Endothelial cell of umbilical vein (primary cell): Measurements from ENCODE around the gene TMOD2. TPM values are rescaled to one million over a fixed set of nuclear protein-coding genes. Genes with fewer than 3 reads are reported as not detected.

ENCODE experiments used
- BruUV-seq: library from RNA; stranded (reverse); fragments of 400-500 nt; replicated peaks from 2 replicates; lab custom pipeline; 2021; lab: Mats Ljungman, UMichigan
- CTCF ChIA-PET: fragments of 300-600, 350-600 bp; sonication (Branson Sonifier 250); formaldehyde crosslinking; loops from one replicate; lab custom pipeline; 2021; ENCODE audit warnings: antibody characterized with exemption, inconsistent platforms; lab: Charles Lee
- POLR2A ChIA-PET: fragments of 300-600, 350-600 bp; sonication (Branson Sonifier 250); formaldehyde crosslinking; loops from one replicate; lab custom pipeline; 2021; ENCODE audit warnings: antibody characterized with exemption, inconsistent platforms; lab: Charles Lee
- DNase-seq: peaks from one replicate; pipeline ENCODE4 v3.0.0-alpha.2; 2011; ENCODE audit warnings: low read depth, low spot score
- FAIRE-seq: peaks from 2 replicates; lab custom pipeline; 2011; peaks lifted over from hg19 to GRCh38; lab: Jason Lieb, UNC
- H2AFZ ChIP-seq: 2 replicates; pipeline ENCODE4 v1.6.0; 2012; ENCODE audit warnings: low read depth, low read length, control low read depth, inconsistent platforms
- H3K27ac ChIP-seq: 2 replicates; pipeline ENCODE4 v1.5.1; 2011; ENCODE audit warnings: low read depth, mild to moderate bottlenecking, control low read depth, low read length, moderate library complexity; ENCODE audit not compliant: insufficient read depth
- H3K27me3 ChIP-seq, 2 experiments: 2 replicates each; pipeline versions ENCODE4 v1.6.0 to v1.6.1; 2011; ENCODE audit warnings: low read length in 2 of 2, mixed read lengths in 1 of 2; ENCODE audit not compliant: control insufficient read depth in 2 of 2, insufficient read depth in 2 of 2
- H3K36me3 ChIP-seq, 2 experiments: 2 replicates in 1 of 2; 3 replicates in 1 of 2; pipeline ENCODE4 v1.5.1; 2011; ENCODE audit warnings: low read length in 2 of 2, mild to moderate bottlenecking in 1 of 2, moderate library complexity in 1 of 2; ENCODE audit not compliant: control insufficient read depth in 2 of 2, insufficient read depth in 2 of 2; ENCODE audit errors: extremely low read depth in 1 of 2
- H3K4me1 ChIP-seq: 3 replicates; pipeline ENCODE4 v1.5.1; 2011; ENCODE audit warnings: mild to moderate bottlenecking, low read length; ENCODE audit not compliant: control insufficient read depth, insufficient read depth; ENCODE audit errors: extremely low read depth
- H3K4me2 ChIP-seq: 2 replicates; pipeline ENCODE4 v1.6.1; 2011; ENCODE audit warnings: low read length, control low read depth, mixed read lengths; ENCODE audit not compliant: insufficient read depth
- H3K4me3 ChIP-seq, 3 experiments: fragments of 200-600 bp in 1 of 3; sonication (generic), shearing (Covaris generic) in 1 of 3; replicated peaks in 1 of 3; 2 replicates each; pipeline ENCODE4 v1.5.1; 2011 to 2016; ENCODE audit warnings: control low read depth in 3 of 3, low read length in 3 of 3, mild to moderate bottlenecking in 2 of 3, inconsistent platforms in 1 of 3, low read depth in 1 of 3, moderate library complexity in 1 of 3; ENCODE audit not compliant: insufficient read depth in 1 of 3
- H3K79me2 ChIP-seq: 2 replicates; pipeline ENCODE4 v1.6.0; 2012; ENCODE audit warnings: low read length, inconsistent platforms; ENCODE audit not compliant: control insufficient read depth, insufficient read depth
- H3K9ac ChIP-seq: replicated peaks from 2 replicates; pipeline ENCODE3; 2011; ENCODE audit warnings: low read length, control low read depth; ENCODE audit not compliant: insufficient read depth; ENCODE audit errors: extremely low read depth
- H3K9me1 ChIP-seq: replicated peaks from 3 replicates; pipeline ENCODE4 v1.6.0; 2011; ENCODE audit warnings: mild to moderate bottlenecking, low read length; ENCODE audit not compliant: control insufficient read depth, insufficient read depth; ENCODE audit errors: extremely low read depth
- H3K9me3 ChIP-seq: replicated peaks from 2 replicates; pipeline ENCODE4 v1.5.1; 2012; ENCODE audit warnings: low read length, inconsistent platforms; ENCODE audit not compliant: control insufficient read depth, insufficient read depth
- H4K20me1 ChIP-seq: replicated peaks from 2 replicates; pipeline ENCODE3; 2011; ENCODE audit warnings: mild to moderate bottlenecking, low read length; ENCODE audit not compliant: control insufficient read depth, insufficient read depth; ENCODE audit errors: extremely low read depth
- EZH2 ChIP-seq: IDR thresholded peaks from 2 replicates; pipeline ENCODE4 v1.6.1; 2012; ENCODE audit warnings: borderline replicate concordance, low read depth, mild to moderate bottlenecking, moderate library complexity, low read length, inconsistent platforms; ENCODE audit not compliant: severe bottlenecking
- MYC ChIP-seq: IDR thresholded peaks from one replicate; pipeline ENCODE4 v1.6.1; 2011; ENCODE audit warnings: mild to moderate bottlenecking, low read depth, low read length
- dilution Hi-C: fragments of 300-500 bp; cut with MboI; formaldehyde crosslinking; loops from one replicate; pipeline ENCODE4 v1.15.0; 2019; ENCODE audit warnings: low sequenced_read_pairs; ENCODE audit not compliant: extremely low pct_ligation_motif_present
- intact Hi-C: fragments of 100-400 bp; cut with micrococcal nuclease; formaldehyde crosslinking; loops from one replicate; pipeline ENCODE4 v1.10.0; 2022
- polyA plus RNA-seq, 4 experiments: library from polyadenylated mRNA; depleted of rRNA in 3 of 4; stranded (reverse) in 3 of 4; unstranded in 1 of 4; fragments of >200 nt; gene quantifications; 2 replicates each; pipeline versions ENCODE4 v1.2.1 to v1.2.3, GENCODE V29; 2011 to 2012; ENCODE audit warnings: missing spikeins in 1 of 4
- total RNA-seq: library from RNA; stranded (reverse); gene quantifications from 2 replicates; pipeline ENCODE4 v1.2.3, GENCODE V29; 2021
- TF ChIP-seq, protein P1 (sequence below), 2 donors: IDR thresholded peaks; 1 replicate in 1 of 2; 2 replicates in 1 of 2; pipeline ENCODE4 v1.5.1; 2011; ENCODE audit warnings: low read length in 2 of 2, mild to moderate bottlenecking in 2 of 2, moderate library complexity in 2 of 2, control low read depth in 1 of 2, inconsistent platforms in 1 of 2, low read depth in 1 of 2; ENCODE audit not compliant: insufficient read depth in 1 of 2; ENCODE audit errors: extremely low read depth in 1 of 2

TMOD2 gene
- total and polyA plus RNA-seq, 2 donors (not counting 3 experiments of a cell fraction or from before 2014, with no cell fraction given), result 0.46 to 2.7 TPM

DNA sequence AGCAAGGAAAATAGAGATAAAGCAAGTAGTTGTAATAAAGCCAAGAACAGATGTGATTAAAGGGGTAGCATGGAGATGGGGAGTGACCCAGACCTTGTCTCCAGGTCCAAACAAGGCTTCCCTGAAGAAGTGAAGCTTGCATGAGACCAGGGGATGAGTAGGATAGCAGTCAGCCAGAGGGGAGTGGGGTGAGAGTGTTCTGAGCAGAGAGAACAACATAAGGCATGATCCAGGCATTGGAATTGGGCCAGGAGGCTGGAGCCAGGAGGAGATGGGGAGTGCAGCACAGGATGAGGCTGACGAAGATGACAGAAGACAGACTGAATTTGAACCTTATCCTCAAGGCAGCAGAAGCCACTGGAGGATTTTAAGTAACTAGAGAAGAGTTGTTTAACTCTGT, 7.2 kb downstream of the TMOD2 start:
- no TSS peak for BruUV-seq
- Histone ChIP-seq H3K4me3 (no peak overlapping the region), H3K9ac (no peak overlapping the region), H3K9me3 (no peaks in the 10 kb centered on the region), H2AFZ (no peak overlapping the region), H3K27ac (no peak overlapping the region), H3K36me3 (no peaks in the 10 kb centered on the region), H3K27me3 (peaks cover 23 to 27% of the 10 kb centered on the region in 2 experiments), H3K4me2 (no peak overlapping the region), H3K9me1 (no peaks in the 10 kb centered on the region), H3K4me1 (no peaks in the 10 kb centered on the region), H4K20me1 (no peaks in the 10 kb centered on the region), H3K79me2 (no peaks in the 10 kb centered on the region)
- DNase-seq, result no peak
- intact Hi-C loops, result no loop called here
- ChIA-PET POLR2A (no interaction called here), CTCF (interaction anchor here (2.8 to 5.3 kb wide), 2 partner anchors 18 to 109 kb away, joined by 15 to 42 read pairs; no protein-coding TSS in a partner anchor)
- no peak for FAIRE-seq
- dilution Hi-C loops, result no loop called here
- no peak for TF ChIP-seq EZH2

DNA sequence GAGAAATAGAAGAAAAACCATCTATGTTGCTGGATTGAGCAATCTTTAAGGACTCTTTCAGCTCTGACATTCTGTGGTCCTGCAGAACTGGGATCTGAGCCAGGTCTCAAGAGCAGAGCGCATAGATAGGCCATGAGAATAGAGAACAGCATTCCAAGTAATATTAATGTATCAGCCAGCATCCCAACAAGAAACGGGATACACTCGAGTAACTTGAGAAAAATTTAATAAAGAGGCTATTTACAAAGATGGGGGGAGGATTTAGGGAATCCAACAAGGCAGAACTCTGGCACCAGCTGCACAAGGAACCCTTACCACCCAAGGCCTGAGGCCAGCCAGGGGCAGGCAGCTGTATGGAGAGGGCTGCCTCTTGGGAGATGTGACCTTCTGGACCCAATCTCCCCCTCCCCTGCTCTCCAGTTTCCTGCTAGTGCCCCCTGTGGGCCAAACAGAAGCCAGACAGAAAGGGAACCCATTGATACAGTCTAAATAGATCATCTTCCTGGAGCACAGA, 8.2 kb downstream of the TMOD2 start:
- no peak overlapping the region for H3K27ac ChIP-seq
- intact Hi-C loops (no loop called here), dilution Hi-C loops (no loop called here)
- no peak overlapping the region for H3K4me3 ChIP-seq
- no peak for DNase-seq
- H3K4me2 ChIP-seq, result no peak overlapping the region
- H4K20me1 ChIP-seq, result no peaks in the 10 kb centered on the region
- H2AFZ ChIP-seq, result no peak overlapping the region
- H3K4me1 ChIP-seq, result no peaks in the 10 kb centered on the region
- POLR2A ChIA-PET, result no interaction called here
- TF ChIP-seq, protein P1, sequence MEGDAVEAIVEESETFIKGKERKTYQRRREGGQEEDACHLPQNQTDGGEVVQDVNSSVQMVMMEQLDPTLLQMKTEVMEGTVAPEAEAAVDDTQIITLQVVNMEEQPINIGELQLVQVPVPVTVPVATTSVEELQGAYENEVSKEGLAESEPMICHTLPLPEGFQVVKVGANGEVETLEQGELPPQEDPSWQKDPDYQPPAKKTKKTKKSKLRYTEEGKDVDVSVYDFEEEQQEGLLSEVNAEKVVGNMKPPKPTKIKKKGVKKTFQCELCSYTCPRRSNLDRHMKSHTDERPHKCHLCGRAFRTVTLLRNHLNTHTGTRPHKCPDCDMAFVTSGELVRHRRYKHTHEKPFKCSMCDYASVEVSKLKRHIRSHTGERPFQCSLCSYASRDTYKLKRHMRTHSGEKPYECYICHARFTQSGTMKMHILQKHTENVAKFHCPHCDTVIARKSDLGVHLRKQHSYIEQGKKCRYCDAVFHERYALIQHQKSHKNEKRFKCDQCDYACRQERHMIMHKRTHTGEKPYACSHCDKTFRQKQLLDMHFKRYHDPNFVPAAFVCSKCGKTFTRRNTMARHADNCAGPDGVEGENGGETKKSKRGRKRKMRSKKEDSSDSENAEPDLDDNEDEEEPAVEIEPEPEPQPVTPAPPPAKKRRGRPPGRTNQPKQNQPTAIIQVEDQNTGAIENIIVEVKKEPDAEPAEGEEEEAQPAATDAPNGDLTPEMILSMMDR (IDR thresholded peaks at IDR 0.05; ENCODE audit: extremely low read depth in 1 of 2, insufficient read depth in 1 of 2, low read depth in 1 of 2, low read length in 2 of 2), result peak; percentile 5 to 12
- TF ChIP-seq MYC, result no peak
- H3K36me3 ChIP-seq, result no peaks in the 10 kb centered on the region
- H3K79me2 ChIP-seq, result no peaks in the 10 kb centered on the region
- FAIRE-seq, result no peak
- BruUV-seq, result no TSS peak
- H3K27me3 ChIP-seq, result peaks cover 18 to 20% of the 10 kb centered on the region in 2 experiments
- H3K9ac ChIP-seq, result no peak overlapping the region
- no peaks in the 10 kb centered on the region for H3K9me3 ChIP-seq
- CTCF ChIA-PET, result interaction anchor here (0.9 kb wide), 1 partner anchor 17 kb away, joined by 4 read pairs; no protein-coding TSS in a partner anchor
- no peaks in the 10 kb centered on the region for H3K9me1 ChIP-seq
